ENCODE measurements around the gene PCYOX1L.

DNA sequence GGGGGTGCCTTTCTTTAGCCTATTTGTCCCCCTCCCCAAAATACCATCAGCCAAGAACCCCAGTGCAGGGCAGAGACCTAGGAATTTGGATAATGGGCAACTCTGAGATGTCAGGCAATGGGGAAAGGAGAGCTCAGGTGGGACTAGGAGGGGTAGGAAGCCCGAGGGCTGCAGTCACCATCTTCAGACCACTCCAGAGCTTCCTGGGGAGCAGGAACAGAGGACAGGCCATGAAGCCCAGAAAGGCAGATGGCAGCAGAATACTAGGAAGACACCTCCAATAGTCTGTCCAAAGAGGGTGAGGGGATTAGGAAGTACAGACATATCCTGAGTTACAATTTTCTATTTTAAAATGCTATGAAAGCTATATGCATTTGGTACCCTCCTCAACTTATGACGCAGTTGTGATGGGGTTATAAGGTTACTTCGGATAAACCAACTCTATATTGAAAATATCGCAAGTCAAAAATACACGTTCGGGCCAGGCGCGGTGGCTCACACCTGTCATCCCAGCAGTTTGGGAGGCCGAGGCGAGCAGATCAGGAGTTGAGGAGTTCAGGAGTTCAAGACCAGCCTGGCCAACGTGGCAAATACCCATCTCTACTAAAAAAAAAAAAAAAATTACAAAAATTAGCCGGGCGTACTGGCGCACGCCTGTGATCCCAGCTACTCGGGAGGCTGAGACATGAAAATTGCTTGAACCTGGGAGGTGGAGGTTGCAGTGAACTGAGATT, 55.8 kb downstream of the PCYOX1L start:
- TF ChIP-seq, protein P1, sequence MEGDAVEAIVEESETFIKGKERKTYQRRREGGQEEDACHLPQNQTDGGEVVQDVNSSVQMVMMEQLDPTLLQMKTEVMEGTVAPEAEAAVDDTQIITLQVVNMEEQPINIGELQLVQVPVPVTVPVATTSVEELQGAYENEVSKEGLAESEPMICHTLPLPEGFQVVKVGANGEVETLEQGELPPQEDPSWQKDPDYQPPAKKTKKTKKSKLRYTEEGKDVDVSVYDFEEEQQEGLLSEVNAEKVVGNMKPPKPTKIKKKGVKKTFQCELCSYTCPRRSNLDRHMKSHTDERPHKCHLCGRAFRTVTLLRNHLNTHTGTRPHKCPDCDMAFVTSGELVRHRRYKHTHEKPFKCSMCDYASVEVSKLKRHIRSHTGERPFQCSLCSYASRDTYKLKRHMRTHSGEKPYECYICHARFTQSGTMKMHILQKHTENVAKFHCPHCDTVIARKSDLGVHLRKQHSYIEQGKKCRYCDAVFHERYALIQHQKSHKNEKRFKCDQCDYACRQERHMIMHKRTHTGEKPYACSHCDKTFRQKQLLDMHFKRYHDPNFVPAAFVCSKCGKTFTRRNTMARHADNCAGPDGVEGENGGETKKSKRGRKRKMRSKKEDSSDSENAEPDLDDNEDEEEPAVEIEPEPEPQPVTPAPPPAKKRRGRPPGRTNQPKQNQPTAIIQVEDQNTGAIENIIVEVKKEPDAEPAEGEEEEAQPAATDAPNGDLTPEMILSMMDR (conservative IDR thresholded peaks at IDR 0.05; ENCODE audit: low read length): no peak
- no peak for TF ChIP-seq EZH2phosphoT487 (IDR thresholded peaks at IDR 0.05; ENCODE audit: borderline replicate concordance)

Data from Loucy (cell line).